AG10803 (cell line): ENCODE measurements around the gene CNTNAP2.
"Not testable (repeated sequence)": the region's sequence is repeated elsewhere in the genome, so short reads cannot be mapped to it uniquely, and the experiment has no call there.

Experiments used
- DNase-seq: peaks from one replicate; pipeline ENCODE4 v3.0.0; 2010; ENCODE audit warnings: low read depth
- H3K4me3 ChIP-seq: 2 replicates; pipeline ENCODE4 v1.5.1; 2011; ENCODE audit warnings: mild to moderate bottlenecking, low read length, control low read depth
- CTCF ChIP-seq: conservative IDR thresholded peaks from 2 replicates; pipeline ENCODE4 v1.5.1; 2011; ENCODE audit warnings: mild to moderate bottlenecking, low read length, control low read depth, inconsistent platforms

Gene CNTNAP2

GRCh38 chr7:146235195-146235594, 118.6 kb downstream of the CNTNAP2 start:
- no peak for DNase-seq

GRCh38 chr7:146242661-146243060, 126.1 kb downstream of the CNTNAP2 start:
- H3K4me3 ChIP-seq = no peak overlapping the region
- no peak for TF ChIP-seq CTCF
- DNase-seq = no peak

More at GRCh38 chr7:146235195-146235594, 118.6 kb downstream of the CNTNAP2 start:
- no peak for TF ChIP-seq CTCF
- no peak overlapping the region for H3K4me3 ChIP-seq

GRCh38 chr7:146247991-146248390, 131.4 kb downstream of the CNTNAP2 start:
- not testable (repeated sequence) for DNase-seq, H3K4me3 ChIP-seq

GRCh38 chr7:146248744-146249143, 132.1 kb downstream of the CNTNAP2 start:
- not testable (repeated sequence) for DNase-seq, H3K4me3 ChIP-seq

- no peak for DNase-seq
- no peak overlapping the region for H3K4me3 ChIP-seq
- no peak for TF ChIP-seq CTCF
Measured at GRCh38 chr7:146249272-146249671, 132.7 kb downstream of the CNTNAP2 start.

GRCh38 chr7:146255609-146256008, 139.0 kb downstream of the CNTNAP2 start:
- H3K4me3 ChIP-seq = no peak overlapping the region
- DNase-seq = no peak
- TF ChIP-seq CTCF = no peak

- TF ChIP-seq CTCF = no peak
- no peak overlapping the region for H3K4me3 ChIP-seq
- no peak for DNase-seq
Measured at GRCh38 chr7:146262527-146262926, 145.9 kb downstream of the CNTNAP2 start.

GRCh38 chr7:146276888-146277287, 160.3 kb downstream of the CNTNAP2 start:
- DNase-seq = no peak
- TF ChIP-seq CTCF = no peak

More at GRCh38 chr7:146276888-146277287, 160.3 kb downstream of the CNTNAP2 start:
- H3K4me3 ChIP-seq = no peak overlapping the region
